ENCODE data around the gene TAC3. TPM values are rescaled to one million over a fixed set of nuclear protein-coding genes. Genes with fewer than 3 reads are reported as not detected.
A peak's percentile ranks its signal among the peaks of the same experiment; 100 is the strongest.

Gene TAC3
- total and polyA plus RNA-seq, 2 donors (not counting 3 experiments of a cell fraction or from before 2014, with no cell fraction given) = not detected

GRCh38 chr12:57058454-57058853, 42.1 kb upstream of the TAC3 start:
- intact Hi-C loops (cut with micrococcal nuclease) (no loop called here), dilution Hi-C loops (cut with MboI; ENCODE audit: extremely low pct_ligation_motif_present, low sequenced_read_pairs) (no loop called here)
- H4K20me1 ChIP-seq (replicated peaks; ENCODE audit: control insufficient read depth, extremely low read depth, insufficient read depth, low read length) = no peaks in the 10 kb centered on the region
- H3K4me1 ChIP-seq (ENCODE audit: control insufficient read depth, extremely low read depth, insufficient read depth, low read length) = no peaks in the 10 kb centered on the region
- H3K9me1 ChIP-seq (replicated peaks; ENCODE audit: control insufficient read depth, extremely low read depth, insufficient read depth, low read length) = no peaks in the 10 kb centered on the region
- TF ChIP-seq POLR2A (IDR thresholded peaks at IDR 0.05; ENCODE audit: low read depth, low read length) = no peak
- no peak for TF ChIP-seq MAX (IDR thresholded peaks at IDR 0.05; ENCODE audit: insufficient read depth, insufficient read length)
- no peak for TF ChIP-seq GATA2 (IDR thresholded peaks at IDR 0.05; ENCODE audit: insufficient read depth, insufficient read length, low read depth, low read length)
- no peak for TF ChIP-seq FOS (IDR thresholded peaks at IDR 0.05; ENCODE audit: borderline replicate concordance, insufficient read depth, low read length)
- TF ChIP-seq POLR2AphosphoS5 (IDR thresholded peaks at IDR 0.05; ENCODE audit: insufficient read depth, low read depth, low read length) = no peak
- TF ChIP-seq MYC (IDR thresholded peaks at IDR 0.05; ENCODE audit: low read depth, low read length) = no peak
- TF ChIP-seq JUN (IDR thresholded peaks at IDR 0.05; ENCODE audit: borderline replicate concordance, insufficient read depth, insufficient read length, low read depth) = no peak
- TF ChIP-seq EZH2 (IDR thresholded peaks at IDR 0.05; ENCODE audit: borderline replicate concordance, low read depth, low read length, severe bottlenecking) = no peak
- TF ChIP-seq CTCF (IDR thresholded peaks at IDR 0.05; ENCODE audit: extremely low read depth in 1 of 2, insufficient read depth in 1 of 2, low read depth in 1 of 2, low read length in 2 of 2) = no peak
- POLR2A ChIA-PET = no interaction called here
- H2AFZ ChIP-seq (ENCODE audit: low read depth, low read length) = no peak overlapping the region
- no peak overlapping the region for H3K27ac ChIP-seq (ENCODE audit: insufficient read depth, low read depth, low read length)
- H3K4me3 ChIP-seq (replicated peaks in 1 of 3; ENCODE audit: insufficient read depth in 1 of 3, low read depth in 1 of 3, low read length in 3 of 3) = no peak overlapping the region
- no peaks in the 10 kb centered on the region for H3K79me2 ChIP-seq (ENCODE audit: control insufficient read depth, insufficient read depth, low read length)
- H3K36me3 ChIP-seq (ENCODE audit: control insufficient read depth in 2 of 2, extremely low read depth in 1 of 2, insufficient read depth in 2 of 2, low read length in 2 of 2) = peaks cover 6 to 14% of the 10 kb centered on the region in 2 experiments
- peak; percentile 38 for FAIRE-seq
- BruUV-seq (replicated peaks) = no TSS peak
- CTCF ChIA-PET = interaction anchor here (2.3 to 3.0 kb wide), 3 partner anchors 11 to 57 kb away, joined by 8 to 22 read pairs (median 11); no protein-coding TSS in a partner anchor
- no peak overlapping the region for H3K9ac ChIP-seq (replicated peaks; ENCODE audit: extremely low read depth, insufficient read depth, low read length)
- no peak overlapping the region for H3K4me2 ChIP-seq (ENCODE audit: insufficient read depth, low read length)
- no peaks in the 10 kb centered on the region for H3K9me3 ChIP-seq (replicated peaks; ENCODE audit: control insufficient read depth, insufficient read depth, low read length)
- no peaks in the 10 kb centered on the region for H3K27me3 ChIP-seq (ENCODE audit: control insufficient read depth in 2 of 2, insufficient read depth in 2 of 2, low read length in 2 of 2)
- no peak for DNase-seq (ENCODE audit: low read depth, low spot score)

All from endothelial cell of umbilical vein (primary cell).